ENCODE results near the gene RNF40.

The RNF40 gene

DNA sequence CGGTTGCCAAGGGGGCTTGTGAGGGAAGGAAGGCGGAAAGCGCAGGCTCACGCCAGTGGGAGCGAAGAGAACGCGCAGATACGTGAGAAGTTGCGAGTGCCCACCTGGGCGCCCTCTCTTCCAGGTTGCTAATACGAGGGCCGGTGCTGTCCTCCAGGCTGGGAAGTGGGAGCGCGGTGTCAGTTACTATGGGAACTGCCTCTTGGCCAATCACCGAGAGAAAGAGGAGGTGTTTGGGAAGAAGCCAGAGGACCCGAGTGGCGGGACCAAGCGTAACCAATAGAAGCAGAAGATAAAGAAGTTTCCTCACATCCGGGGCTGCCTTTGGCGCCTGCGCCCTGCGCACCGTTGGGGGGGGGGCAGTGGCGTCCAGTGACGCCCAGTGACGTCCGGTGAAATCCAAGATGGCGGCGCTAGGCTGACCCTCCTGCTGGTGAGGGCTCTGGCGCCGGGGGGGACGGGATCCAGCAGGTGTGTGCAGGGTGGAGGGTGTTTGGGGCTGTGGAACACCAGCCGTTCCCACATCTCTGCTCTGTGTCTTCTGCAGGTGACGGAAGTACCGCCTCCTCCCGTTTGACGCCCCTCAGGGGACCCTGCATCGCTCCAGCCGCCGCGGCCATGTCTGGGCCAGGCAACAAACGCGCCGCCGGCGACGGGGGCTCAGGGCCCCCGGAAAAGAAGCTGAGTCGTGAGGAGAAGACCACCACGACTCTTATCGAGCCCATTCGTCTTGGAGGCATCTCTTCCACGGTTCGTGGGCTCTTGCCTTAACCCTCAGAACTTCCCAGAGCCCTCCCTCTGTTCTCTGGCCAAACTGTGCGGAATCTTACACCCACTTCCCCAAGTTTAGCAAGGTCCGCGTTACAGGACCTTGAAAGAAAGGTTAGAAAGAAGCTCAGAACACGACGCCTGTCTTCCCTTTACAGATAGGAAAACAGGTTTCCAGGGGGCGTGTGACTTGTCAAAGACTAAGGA is at the start of gene RNF40, which contains the start of gene CFAP119:
RNF40 (plus strand) TSS at position 395 of the 975 bp plus-strand sequence; CDS start at position 619, 224 bp downstream.
CFAP119 (minus strand) TSS at position 135 of the 975 bp plus-strand sequence. CDS start 314 bp downstream, outside the sequence.
- DNase-seq (ENCODE audit: low spot score): peak; percentile 93

DNA sequence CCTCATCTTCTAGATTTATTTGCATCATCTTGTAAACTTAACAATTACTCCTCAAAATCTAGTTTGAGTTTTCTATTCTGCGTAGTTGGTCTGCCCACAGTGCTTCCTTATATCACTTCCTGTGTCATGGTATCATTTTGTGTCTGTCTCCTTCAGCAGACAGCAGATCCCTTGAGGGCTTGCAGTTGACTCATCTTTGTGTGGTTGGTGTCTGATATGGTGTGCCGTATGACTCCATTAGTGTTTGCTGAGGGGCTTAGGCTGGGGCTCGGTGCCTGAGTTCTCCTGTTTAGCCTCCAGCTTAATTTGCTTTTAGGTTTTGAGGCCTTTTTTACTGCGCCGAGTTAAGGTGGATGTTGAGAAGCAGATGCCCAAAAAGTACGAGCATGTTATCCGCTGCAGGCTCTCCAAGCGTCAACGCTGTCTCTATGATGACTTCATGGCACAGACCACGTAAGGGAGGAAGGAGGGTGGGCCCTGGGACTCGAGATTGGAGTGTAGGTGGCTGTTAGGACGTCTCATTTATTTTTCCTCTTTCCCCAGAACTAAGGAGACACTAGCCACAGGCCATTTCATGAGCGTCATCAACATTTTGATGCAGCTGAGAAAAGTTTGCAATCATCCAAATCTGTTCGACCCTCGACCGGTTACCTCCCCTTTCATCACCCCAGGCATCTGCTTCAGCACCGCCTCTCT is 46.2 kb upstream of the RNF40 start:
- peak; percentile 74 for DNase-seq (ENCODE audit: low spot score)

DNA sequence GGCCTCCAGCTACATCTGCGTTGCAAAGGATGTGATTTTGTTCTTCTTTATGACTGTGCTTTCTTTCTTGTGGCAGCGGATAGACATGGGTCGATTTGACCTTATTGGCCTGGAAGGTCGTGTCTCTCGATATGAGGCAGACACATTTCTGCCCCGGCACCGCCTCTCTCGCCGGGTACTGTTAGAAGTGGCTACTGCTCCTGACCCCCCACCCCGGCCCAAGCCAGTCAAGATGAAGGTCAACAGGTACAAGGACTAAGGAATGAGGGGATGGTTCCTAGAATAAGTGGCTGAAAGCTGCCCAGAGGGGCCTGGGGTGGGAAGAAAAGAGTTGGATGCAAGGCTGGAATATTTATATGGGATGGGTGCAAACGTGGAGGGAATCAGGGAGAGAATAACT is 42.0 kb upstream of the RNF40 start:
- DNase-seq (ENCODE audit: low spot score): no peak

DNA sequence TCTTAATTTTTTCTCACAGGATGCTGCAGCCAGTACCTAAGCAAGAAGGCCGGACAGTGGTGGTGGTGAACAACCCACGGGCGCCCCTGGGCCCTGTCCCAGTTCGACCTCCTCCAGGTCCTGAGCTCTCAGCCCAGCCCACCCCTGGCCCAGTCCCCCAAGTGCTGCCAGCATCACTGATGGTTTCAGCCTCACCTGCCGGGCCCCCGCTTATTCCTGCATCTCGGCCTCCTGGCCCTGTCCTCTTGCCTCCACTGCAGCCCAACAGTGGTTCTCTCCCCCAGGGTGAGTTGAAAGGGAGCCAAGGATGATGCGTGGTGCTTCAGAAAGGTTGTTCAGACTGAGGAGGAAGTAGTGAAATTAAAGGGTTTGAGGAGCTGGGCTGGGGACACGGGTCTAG is 41.4 kb upstream of the RNF40 start:
- no peak for DNase-seq (ENCODE audit: low spot score)

DNA sequence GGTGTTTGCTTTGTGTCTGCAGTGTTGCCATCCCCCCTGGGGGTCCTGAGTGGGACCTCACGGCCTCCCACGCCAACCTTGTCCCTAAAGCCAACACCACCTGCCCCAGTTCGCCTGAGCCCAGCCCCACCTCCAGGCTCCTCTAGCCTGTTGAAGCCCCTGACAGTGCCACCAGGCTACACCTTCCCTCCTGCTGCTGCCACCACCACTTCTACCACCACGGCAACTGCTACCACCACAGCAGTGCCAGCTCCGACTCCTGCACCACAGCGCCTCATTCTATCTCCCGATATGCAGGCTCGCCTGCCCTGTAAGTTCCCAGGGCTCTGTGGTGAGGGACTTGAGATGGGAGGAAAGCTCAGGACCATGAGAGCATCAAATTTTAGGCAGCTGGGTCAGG is 41.0 kb upstream of the RNF40 start:
- DNase-seq (ENCODE audit: low spot score): no peak

DNA sequence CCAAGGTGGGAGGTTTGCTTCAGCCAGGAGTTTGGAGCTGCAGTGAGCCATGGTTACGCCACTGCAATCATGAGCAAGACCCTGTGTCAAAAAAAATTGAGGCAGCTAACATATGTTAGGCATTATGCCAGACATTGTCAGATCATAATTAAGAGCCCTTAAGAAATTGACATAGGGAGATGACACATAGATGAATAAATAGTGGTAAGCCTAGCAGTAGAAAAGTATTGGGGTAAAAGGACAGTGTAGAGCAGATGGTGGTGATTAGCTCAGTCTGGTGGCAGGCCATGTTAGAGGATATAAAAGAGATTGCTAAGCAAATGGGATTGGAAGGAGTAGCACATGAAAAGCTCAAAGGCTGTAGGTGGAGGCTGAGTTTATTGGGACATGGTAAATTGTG is 40.5 kb upstream of the RNF40 start:
- DNase-seq (ENCODE audit: low spot score): no peak

DNA sequence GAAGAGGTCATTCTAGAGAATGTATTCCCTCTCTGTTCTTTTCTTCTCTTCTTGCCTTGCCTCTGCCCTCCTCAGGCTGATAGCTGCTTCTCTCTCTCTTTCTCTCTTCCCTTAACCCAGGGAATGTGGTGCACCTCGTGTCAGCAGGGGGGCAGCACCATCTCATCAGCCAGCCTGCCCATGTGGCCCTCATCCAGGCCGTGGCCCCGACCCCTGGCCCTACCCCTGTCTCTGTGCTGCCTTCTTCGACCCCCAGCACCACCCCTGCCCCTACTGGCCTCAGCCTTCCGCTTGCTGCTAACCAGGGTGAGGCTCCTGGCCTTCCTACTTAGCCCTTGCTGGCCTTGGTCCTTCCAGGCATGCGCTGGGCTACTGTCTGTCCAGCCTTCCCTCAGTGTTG is 39.7 kb upstream of the RNF40 start:
- no peak for DNase-seq (ENCODE audit: low spot score)

DNA sequence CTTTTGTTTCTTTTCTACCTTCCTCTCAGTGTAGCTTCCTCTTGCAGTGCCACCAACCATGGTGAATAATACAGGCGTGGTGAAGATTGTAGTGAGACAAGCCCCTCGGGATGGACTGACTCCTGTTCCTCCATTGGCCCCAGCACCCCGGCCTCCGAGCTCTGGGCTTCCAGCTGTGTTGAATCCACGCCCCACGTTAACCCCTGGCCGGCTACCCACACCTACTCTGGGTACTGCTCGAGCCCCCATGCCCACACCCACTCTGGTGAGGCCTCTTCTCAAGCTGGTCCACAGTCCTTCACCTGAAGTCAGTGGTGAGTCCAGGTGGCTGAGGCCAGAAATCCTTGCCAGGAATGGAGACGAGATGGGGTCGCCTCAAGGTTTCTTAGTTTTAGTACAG is 39.2 kb upstream of the RNF40 start:
- no peak for DNase-seq (ENCODE audit: low spot score)

DNA sequence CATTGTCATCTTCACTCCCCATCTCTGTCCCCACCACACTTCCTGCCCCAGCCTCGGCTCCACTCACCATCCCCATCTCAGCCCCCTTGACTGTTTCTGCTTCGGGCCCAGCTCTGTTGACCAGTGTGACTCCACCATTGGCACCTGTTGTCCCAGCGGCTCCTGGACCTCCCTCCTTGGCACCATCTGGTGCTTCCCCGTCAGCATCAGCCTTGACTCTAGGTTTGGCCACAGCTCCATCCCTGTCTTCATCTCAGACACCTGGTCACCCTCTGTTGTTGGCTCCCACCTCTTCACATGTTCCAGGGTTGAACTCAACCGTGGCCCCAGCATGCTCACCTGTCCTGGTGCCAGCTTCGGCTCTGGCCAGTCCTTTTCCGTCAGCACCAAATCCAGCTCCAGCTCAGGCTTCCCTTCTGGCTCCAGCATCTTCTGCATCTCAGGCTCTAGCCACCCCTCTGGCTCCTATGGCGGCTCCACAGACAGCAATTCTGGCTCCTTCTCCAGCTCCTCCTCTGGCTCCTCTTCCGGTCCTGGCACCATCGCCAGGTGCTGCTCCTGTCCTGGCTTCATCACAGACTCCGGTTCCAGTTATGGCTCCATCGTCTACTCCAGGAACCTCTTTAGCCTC is 38.3 kb upstream of the RNF40 start:
- no peak for DNase-seq (ENCODE audit: low spot score)

DNA sequence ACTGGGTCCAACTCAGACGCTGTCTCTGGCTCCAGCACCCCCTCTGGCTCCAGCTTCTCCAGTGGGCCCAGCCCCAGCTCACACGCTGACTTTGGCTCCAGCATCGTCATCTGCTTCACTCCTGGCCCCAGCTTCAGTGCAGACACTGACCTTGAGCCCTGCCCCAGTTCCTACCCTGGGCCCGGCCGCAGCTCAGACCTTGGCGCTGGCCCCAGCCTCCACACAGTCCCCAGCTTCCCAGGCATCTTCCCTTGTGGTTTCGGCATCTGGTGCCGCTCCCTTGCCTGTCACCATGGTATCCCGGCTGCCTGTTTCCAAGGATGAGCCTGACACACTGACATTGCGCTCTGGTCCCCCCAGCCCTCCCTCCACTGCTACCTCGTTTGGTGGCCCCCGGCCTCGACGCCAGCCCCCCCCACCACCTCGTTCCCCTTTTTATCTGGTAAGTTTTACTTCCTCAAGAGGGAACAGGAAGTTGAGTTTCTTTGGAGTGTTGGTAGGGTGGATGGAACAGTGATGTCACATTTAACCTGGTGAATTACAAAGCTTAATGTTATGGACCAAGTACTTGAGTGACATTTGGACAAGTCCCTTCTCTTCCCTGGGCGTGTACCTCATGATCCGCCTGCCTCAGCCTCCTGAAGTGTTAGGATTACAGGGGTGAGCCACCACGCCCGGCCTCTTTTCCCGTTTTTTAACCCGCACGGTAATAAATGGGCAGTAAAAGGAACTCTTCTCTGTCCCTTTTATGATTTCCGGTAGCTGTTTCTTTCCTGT is 37.3 kb upstream of the RNF40 start:
- no peak for DNase-seq (ENCODE audit: low spot score)

DNA sequence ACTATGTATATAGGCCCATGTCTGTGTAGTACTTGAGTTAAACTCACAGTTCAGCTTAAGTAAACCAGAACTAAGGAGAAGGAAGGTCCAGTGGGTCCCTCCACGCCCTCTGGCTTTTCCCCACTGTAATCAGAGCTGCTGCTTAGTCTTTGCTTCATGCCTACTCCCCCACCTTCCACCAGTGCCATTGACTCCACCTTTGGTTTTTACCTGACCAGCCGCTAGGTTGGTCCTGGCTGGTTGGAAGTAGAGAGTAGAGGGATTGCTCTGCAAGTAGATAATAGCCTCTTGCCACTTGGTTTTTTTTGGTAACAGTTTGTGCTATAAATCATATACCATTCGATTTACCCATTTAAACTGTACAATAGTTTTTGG is 36.7 kb upstream of the RNF40 start:
- no peak for DNase-seq (ENCODE audit: low spot score)

DNA sequence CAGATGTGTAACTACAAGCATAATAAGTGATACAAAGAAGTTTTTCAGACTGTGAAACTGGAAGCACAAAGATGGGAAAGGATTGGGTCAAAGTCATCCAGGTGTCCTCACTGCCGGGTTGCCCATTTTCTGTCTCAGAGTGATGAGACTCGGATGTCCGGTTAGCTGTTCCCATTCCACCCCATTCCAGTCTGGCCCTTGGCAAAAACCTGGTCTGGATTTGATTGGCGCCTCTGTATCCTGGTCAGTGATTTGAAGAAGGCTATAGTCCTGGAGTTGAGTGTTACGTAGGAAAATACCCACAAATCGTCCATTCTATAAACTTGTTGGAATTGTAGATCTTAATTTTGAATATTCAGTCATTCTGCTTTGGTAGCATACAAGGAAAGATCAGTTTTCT is 33.8 kb upstream of the RNF40 start:
- no peak for DNase-seq (ENCODE audit: low spot score)

DNA sequence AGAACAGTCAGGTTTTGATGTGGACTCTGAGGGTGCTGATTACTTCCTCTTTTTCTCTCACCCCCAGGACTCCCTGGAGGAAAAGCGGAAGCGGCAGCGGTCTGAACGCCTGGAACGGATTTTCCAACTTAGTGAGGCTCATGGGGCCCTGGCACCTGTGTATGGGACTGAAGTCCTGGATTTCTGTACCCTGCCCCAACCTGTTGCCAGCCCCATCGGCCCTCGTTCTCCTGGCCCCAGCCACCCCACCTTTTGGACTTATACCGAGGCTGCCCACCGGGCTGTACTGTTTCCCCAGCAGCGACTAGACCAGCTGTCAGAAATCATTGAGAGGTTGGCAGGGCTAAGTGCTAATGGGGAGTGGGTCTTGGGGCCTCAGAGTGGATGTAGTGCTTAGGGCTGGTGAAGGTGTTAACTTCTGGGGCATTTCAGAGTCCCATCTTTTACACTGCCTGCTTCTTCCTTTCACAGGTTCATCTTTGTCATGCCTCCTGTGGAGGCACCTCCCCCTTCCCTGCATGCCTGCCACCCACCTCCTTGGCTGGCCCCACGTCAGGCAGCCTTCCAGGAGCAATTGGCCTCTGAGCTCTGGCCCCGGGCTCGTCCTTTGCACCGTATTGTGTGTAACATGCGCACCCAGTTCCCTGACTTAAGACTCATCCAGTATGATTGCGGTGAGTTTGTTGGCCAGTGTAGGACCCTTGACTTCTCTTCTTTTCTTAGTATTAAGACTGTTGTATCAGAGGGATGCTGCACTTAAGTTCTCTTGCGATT is 33.0 kb upstream of the RNF40 start:
- no peak for DNase-seq (ENCODE audit: low spot score)

DNA sequence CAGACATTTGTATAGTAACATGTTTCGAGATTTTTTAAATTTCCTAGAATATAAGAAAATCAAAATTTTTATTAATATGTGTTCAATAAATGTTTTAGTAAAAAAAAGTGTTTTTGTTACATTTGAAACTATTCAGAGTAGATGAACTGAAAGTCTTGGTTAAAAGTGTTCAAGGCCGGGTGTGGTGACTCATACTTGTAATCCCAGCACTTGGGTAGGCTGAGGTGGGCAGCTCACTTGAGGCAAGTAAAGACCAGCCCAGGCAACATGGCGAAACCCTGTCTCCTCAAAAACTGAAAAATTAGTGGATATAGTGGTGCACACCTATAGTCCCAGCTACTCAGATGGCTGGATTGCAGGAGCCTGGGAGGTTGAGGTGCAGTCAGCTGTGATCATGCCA is 30.7 kb upstream of the RNF40 start:
- DNase-seq (ENCODE audit: low spot score): no peak

DNA sequence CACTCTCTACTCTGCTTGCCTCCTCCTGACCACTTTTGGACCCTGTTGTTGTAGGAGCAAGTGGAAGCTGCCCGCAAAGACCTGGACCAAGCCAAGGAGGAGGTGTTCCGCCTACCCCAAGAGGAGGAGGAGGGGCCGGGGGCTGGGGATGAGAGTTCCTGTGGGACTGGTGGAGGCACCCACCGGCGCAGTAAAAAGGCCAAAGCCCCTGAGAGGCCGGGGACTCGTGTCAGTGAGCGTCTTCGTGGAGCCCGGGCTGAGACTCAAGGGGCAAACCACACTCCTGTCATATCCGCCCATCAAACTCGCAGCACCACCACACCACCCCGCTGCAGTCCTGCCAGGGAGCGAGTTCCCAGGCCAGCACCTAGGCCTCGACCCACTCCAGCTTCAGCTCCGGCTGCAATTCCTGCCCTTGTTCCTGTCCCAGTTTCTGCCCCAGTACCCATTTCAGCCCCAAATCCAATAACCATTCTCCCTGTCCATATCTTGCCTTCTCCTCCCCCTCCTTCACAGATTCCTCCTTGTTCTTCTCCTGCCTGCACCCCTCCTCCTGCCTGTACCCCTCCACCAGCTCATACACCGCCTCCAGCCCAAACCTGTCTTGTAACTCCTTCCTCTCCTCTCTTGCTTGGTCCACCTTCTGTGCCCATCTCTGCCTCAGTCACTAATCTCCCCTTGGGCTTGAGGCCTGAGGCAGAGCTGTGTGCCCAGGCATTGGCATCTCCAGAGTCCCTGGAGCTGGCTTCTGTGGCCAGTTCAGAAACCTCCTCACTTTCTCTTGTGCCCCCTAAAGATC is 24.9 kb upstream of the RNF40 start:
- no peak for DNase-seq (ENCODE audit: low spot score)

DNA sequence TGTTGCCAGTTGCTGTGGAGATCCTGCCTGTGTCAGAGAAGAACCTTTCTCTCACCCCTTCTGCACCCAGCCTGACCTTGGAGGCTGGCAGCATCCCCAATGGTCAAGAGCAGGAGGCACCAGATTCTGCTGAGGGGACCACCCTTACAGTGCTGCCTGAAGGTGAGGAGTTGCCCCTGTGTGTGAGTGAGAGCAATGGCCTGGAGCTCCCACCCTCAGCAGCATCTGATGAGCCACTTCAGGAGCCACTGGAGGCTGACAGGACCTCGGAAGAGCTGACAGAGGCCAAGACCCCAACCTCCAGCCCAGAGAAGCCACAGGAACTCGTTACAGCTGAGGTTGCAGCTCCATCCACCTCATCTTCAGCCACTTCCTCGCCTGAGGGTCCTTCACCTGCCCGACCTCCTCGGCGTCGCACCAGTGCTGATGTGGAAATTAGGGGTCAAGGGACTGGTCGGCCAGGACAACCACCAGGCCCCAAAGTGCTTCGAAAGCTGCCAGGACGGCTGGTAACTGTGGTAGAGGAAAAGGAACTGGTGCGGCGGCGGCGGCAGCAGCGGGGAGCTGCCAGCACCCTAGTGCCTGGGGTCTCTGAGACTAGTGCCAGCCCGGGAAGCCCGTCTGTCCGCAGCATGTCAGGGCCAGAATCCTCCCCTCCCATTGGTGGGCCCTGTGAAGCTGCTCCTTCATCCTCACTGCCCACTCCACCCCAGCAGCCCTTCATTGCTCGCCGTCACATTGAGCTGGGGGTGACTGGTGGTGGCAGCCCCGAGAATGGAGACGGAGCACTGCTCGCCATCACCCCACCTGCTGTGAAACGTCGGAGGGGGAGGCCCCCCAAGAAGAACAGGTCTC is 24.1 kb upstream of the RNF40 start:
- no peak for DNase-seq (ENCODE audit: low spot score)

DNA sequence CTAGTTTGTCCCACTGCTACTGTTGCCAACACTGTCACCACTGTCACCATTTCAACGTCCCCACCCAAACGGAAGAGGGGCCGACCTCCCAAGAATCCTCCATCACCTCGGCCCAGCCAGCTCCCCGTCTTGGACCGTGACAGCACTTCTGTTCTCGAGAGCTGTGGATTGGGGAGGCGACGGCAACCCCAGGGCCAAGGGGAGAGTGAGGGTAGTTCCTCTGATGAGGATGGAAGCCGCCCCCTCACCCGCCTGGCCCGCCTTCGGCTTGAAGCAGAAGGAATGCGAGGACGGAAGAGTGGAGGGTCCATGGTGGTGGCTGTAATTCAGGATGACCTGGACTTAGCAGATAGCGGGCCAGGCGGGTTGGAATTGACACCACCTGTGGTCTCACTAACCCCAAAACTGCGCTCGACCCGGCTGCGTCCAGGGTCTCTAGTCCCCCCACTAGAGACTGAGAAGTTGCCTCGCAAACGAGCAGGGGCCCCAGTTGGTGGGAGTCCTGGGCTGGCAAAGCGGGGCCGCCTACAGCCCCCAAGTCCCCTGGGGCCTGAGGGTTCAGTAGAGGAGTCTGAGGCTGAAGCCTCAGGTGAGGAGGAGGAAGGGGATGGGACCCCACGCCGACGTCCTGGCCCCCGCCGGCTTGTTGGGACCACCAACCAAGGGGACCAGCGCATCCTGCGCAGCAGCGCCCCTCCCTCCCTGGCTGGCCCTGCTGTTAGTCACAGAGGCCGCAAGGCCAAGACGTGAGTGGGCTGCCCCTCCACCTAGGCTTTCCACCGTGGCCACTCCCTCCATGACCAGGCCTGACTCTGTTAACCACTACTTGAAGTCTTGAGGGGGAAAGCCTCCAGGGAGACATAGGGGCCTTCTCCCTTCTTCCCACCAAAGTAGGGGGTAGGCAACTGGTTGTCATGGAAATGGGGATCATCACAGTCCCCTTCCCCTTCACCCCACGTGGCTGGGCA is 22.9 kb upstream of the RNF40 start:
- DNase-seq (ENCODE audit: low spot score): no peak

Data from CD4-positive, alpha-beta T cell treated with Interleukin-2 at 100 ng/mL for 4 hours (primary cell).